CD4-positive, alpha-beta T cell treated with Interleukin-4 for 4 hours (primary cell): ENCODE data around the gene RXRA.

Experiments used
- DNase-seq: peaks from one replicate; pipeline ENCODE4 v3.0.0-alpha.2; 2020

RXRA gene

GRCh38 chr9:134313470-134313869 lies 12.8 kb upstream of the RXRA start:
- DNase-seq, result no peak

GRCh38 chr9:134314039-134314949 lies 12.0 kb upstream of the RXRA start:
- no peak for DNase-seq

DNA sequence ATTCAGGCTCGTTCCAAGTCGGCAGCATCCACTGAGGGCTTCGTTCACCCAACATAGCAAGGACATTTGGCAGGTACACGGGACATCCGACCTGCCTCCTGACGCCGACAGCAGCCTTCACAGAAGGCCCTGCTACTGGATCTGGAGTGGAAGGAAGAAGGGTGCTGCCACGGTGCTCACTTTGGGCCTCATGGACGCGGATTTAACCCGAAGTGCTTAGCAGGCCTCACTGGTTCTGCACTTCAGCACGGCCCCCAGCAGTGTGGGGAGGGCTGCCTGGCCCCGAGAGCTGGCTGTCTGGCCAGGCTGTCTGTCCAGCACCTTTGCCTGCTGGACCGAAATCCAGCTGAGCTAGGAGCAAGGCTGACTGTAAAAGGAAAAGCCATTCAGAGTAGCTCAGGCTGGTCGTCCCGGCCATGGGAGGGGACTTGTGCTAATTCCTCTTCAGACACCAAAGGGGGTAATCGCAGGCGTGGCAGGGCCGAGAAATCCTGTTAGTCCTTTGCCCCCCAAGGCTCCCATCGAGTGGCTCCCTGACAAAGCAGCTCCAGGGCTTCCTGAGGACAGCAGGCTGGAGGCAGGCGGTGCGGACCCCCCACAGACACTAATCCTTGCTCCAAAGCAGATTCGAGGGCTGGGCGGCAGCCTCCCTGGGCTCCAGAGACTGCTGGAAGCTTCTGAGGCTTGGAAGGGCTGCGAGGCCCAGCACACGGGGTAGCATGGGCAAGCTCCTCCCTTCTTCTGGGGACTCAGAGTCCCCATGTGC lies 11.1 kb upstream of the RXRA start:
- no peak for DNase-seq

DNA sequence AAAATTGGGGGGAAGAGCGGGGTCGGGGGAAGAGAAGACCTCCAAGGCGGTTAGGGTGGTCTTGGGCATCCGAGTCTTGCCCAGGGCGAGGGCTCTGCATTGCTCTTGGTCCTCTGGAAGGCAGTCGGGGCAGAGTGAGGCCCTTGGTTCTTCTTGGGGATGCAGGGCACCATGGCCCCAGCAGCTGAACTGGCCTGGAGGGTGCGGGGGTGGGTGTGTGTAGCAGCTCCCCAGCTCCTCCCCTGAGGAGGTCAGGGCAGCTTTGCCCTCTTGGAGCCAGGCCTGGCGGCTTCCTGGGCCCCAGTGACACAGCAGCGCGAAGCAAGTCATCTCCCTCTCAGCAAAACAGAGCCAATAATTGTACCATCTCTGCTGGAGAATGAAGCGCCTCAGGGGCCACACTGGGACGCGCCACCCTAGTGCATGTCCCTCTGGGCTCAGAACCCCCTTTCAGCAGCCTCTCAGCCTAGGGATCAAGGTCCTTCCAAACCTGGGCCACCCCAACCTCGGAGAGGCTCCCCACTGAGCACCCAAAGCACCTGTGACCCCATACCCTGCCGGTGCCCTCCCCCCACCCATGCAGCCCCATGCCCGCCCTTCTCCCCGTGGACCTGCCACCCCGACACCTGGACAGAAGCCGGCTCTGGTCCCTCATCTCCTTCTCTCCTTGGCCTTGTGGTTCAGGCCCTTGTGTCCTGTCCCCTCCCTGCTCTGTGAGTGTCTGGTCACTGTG lies 10.4 kb upstream of the RXRA start:
- no peak for DNase-seq

DNA sequence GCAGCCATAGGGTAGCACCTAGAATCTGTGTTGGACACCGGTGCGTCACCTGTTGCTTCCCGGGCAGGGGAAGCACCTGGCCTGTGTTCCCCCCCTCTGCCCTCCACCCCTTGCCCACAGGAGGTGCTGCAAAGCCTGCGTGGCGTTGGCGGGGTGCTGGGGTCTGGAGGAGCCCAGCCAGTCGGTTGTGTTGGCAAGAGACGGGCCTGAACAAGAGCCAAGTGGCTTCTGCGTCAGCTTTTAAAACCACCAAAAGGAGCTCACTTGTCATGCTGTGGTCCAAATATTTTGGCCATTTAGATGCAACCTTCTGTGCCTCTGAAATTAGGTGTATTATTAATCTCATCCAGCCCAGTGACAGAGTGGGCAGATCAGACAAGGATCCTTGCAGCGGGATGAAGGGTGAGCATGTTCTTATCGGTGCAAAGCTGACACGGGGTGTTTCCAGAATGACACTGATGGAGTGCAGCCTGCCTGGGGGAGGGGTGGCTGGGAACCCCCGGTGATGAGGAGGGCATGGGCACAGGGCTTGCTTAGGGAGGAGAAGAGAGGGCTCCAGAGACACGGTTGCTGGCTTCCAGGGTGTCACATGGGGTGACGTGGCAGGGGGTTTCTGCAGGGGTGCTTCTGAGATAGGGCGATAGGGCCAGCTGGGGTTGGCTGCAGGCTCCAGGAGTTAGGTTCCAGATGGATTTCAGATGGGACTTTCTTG lies 9.7 kb upstream of the RXRA start:
- DNase-seq, result no peak

DNA sequence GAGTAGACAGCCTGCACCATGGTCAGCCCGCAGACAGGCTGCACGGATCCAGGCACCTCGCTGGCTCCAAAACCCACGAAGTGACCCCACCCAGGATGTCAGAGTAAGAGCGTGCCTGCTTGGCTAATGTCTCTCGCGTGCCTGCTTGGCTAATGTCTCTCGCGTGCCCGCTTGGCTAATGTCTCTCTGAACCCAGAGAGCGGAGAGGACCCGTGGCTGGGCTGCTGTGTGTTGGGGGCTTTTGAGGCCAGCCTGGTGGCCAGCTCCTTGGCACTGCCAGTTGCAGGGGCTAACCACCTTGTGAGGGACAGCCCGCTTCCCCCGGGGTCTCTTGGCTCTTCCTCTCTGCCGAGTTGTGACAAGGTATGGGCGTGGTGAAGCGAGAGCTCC lies 8.9 kb upstream of the RXRA start:
- no peak for DNase-seq

GRCh38 chr9:134317790-134318414 lies 8.4 kb upstream of the RXRA start:
- no peak for DNase-seq

DNA sequence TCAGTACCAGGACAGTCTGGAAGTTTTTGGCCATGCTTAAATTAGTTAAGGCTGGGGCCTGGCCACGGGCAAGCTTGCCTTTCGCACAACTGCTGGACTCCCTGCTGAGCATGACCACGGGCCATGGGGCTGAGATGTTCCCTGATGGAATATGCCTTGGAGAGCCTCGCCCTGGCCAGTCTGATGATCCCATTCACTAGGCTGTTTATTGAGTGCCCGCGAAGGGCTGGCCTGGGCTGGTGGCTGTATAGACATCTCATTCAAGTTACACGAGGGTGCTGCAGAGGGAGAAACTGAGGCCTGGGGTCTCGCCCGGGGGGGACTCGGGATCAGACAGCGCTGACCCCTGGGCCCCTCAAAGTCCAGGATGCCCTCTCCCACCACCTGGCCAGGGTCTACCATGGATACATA lies 7.8 kb upstream of the RXRA start:
- no peak for DNase-seq

GRCh38 chr9:134318941-134319305 lies 7.3 kb upstream of the RXRA start:
- no peak for DNase-seq

GRCh38 chr9:134319306-134320125 lies 6.7 kb upstream of the RXRA start:
- DNase-seq, result no peak

- no peak for DNase-seq
Measured at GRCh38 chr9:134320126-134320867, 6.0 kb upstream of the RXRA start.

DNA sequence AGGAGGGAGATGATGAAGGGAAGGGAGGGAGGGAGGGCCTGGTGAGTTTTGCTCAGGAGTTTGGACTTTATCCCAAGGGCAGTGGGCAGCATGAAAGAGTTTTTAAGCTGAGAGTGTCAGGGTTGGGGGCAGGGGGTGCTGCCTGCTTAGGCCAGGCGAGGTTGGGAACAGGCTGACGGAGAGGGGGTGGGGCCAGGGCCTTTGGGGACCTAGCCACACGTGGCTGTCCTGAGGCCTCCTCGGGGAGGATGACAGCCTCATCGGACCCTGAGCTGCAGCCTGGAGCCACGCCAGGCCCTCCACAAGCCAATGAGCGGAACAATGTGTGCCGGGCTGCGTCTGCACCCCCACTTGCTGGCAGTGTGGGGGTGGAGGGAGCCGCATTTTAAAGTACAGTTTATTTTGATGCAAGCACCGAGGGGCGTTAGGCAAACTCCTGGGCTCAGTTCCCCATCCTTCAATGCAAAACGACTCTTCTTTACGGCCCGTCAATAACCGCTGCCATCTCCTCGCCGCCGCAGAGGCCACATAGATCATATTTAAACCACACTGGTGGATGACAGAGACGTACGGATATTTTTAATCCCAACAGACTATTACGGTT lies 5.3 kb upstream of the RXRA start:
- DNase-seq, result no peak

GRCh38 chr9:134321531-134321930 lies 4.7 kb upstream of the RXRA start:
- no peak for DNase-seq

DNA sequence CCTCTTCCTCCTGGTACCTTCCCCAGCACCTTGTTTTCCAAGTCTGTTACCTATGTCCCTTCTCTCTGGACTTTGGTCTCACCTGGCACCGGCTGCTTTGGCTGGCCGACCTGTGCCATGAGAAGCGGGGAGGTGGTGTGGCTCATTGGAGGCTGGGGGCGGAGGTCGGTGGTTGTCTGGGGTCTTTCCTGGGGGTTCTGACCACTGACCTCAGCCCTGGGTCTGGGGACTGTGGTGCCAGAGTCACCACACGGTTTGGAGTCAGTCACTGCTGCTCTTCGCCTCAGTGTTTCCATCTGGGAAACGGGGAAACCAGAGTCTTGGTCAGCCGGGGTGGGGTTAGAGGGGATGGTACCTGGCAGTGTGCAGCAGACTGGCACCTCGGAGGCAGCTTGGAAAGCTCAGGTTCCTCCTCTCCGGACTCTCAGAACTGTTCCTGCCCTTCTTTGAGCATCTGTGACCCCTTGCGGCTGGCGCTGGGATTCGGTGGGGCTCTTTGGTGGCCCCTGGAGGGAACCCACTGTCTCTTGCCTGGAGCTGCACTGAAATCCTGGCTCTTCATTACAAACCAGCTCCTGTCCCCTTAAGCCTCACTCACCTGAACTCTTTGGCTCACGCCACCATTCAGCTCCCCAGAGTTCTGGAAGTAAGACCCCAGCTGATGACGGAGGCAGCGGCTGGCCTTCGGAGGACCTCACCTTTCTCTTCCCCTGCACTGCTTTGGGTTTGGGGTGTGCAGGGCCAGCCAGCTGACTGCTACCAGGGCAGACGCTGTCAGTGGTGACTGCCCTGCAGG lies 4.1 kb upstream of the RXRA start:
- no peak for DNase-seq

GRCh38 chr9:134322781-134323241 lies 3.4 kb upstream of the RXRA start:
- no peak for DNase-seq

DNA sequence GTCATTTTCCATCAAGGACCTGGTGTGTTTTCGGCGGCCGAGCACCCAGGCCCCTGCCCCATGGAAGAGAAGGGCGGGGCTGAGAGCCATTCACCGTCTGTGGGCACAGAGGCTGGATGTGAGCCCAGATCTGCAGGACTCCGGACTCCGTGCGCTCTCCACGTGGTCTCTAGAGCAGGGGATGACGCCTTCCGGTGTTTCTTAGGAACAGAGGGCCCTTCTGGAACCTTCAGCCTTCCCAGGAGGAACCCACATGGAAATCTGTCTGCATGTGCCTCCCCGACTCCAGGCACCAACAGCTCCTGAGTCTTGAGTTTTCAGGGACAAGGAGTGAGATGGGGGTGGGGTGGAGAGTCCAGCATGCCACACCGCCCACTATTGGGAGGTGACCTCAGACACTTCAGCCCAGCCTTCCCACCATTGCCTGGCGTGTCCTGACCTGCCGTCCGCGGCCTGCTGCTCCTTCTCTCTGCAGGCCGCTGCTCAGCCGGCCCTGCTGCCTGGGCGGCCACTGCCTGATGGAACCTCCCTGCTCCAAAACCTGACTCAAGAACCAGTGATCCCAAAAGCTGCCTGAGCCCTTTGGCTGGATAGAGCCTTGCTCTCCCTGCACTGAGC lies 2.4 kb upstream of the RXRA start:
- no peak for DNase-seq

GRCh38 chr9:134324359-134325095 lies 1.7 kb upstream of the RXRA start:
- peak; percentile 47 for DNase-seq
